GM21786 (cell line): ENCODE data around the gene BRD4.
"Not testable (repeated sequence)": the region's sequence is repeated elsewhere in the genome, so short reads cannot be mapped to it uniquely, and the experiment has no call there.

Experiments
- ATAC-seq: cut with Tn5 transposase; IDR thresholded peaks from one replicate; pipeline ENCODE4 v1.9.1; 2021; ENCODE audit not compliant: unreplicated experiment

BRD4 gene

GRCh38 chr19:15363048-15363447 is 30.7 kb upstream of the BRD4 start:
- not testable (repeated sequence) for ATAC-seq

DNA sequence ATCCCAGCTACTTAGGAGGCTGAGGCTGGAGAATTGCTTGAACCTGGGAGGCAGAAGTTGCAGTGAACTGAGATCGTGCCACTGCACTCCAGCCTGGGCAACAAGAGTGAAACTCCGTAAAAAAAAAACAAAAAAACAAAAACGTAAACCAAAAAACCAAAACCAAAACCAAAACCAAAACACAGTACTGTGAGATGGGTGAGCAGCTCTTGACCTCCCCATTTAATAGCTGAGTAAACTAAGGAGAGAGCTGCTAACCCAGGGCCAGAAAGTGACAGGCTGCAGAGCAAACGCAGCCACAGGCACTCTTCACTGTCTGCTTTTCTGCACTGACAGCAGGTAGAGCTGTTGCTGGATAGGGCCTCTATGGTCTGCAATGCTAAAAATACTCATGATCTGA is 27.7 kb upstream of the BRD4 start:
- ATAC-seq: not testable (repeated sequence)

- no peak for ATAC-seq
Observed at GRCh38 chr19:15358918-15359317, 26.6 kb upstream of the BRD4 start.

DNA sequence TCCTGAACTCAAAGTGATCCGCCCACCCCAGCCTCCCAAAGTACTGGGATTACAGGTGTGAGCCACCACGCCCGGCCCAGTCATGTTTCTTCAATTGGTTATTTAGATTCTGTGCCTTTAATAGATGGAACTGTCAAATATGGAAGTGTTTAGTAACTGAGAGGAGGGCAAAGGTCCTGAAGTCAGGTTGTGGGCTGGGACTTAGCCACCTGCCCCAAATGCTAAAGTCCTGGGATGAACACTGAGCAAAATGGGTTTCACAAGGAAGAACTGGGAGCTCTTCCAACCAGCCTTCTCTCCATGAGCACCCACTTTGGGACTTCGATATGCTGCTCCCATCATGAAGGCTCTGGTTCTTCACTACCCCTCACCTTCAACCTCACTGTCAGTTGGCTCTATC is 25.6 kb upstream of the BRD4 start:
- no peak for ATAC-seq

DNA sequence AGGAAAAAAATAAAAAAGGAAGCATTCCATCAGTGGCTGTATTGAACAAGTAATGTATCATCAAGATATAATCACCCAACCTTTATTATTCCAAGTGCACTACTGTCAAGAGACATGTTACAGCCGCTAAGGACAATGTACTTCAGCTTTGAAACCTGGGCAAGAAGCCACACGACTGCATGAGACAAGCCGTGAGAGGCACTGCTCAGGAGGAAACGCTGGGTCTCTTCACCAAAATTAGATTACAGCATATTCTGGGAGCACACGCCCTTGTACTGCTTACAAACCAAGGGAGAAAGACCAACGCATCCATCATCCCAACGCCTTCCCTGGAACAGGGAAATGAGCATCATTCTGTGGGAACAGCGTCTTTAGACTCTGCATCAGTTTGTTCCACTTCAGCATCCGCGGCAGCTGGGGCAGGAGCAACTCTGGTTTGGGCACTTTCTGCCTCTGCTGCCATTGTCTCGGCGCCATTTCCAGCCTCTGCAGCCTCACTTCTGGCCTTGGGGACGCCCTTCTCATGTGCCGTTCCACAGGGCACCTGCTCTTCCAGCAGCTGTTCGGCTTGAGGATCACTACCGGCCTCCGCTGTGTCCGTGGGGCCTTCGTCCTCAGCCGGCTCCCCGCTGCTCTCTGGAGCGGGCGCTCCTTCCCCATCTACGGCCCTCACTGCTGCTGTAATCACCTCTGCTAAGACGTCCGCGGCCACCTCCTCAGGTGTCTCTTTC is 22.4 kb upstream of the BRD4 start:
- ATAC-seq: no peak

DNA sequence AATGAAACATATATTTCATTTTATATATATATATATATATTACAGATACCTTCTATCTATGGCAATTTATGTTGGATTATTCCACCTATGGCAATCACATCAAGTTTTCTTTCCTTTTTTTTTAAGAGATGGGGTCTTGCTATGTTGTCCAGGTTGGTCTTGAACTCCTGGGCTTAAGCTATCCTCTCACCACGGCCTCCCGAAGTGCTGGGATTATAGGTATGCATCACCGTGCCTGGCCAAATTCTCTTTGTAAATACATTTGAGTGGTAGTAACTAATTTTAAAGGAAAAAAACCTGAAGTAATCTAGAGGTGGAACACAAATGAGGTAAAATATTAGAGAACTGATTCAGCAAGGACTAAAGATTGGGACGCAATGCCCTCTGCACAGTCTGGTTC is 21.6 kb upstream of the BRD4 start:
- ATAC-seq: no peak

DNA sequence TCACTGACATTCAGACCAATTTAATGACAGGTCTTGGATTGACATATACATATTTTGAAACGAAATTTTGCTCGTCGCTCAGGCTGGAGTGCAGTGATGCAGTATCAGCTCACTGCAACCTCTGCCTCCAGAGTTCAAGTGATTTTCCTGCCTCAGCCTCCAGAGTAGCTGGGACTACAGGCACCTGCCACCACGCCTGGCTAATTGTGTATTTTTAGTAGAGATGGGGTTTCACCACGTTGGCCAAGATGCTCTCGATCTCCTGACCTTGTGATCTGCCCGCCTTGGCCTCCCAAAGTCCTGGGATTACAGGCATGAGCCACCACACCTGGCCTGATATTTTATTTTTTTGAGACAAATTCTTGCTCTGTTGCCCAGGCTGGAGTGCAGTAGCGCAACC is 20.2 kb upstream of the BRD4 start:
- ATAC-seq: not testable (repeated sequence)

- ATAC-seq: not testable (repeated sequence)
Observed at GRCh38 chr19:15341328-15341727, 9.0 kb upstream of the BRD4 start.

DNA sequence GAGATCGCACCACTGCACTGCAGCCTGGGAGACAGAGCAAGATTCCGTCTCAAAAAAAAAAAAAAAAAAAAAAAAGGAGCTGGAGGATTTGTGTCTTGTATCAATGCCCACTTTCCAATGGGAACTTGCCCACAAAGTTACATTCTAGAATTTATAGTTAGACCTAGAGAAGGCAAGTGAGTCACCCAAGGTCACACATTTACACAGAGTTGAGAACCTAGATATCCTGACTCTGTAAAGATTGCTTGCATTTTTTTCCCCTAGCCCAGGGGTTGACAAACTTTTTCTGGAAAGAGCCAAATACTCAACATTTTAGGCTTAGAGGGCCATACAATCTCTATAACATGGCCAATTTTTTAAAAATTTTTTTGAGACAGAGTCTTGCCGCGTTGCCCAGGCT is 7.7 kb upstream of the BRD4 start:
- ATAC-seq: no peak

GRCh38 chr19:15337202-15337601 is 4.9 kb upstream of the BRD4 start:
- no peak for ATAC-seq

- ATAC-seq: not testable (repeated sequence)
Observed at GRCh38 chr19:15335992-15336391, 3.7 kb upstream of the BRD4 start.

- peak; percentile 22 for ATAC-seq
Observed at GRCh38 chr19:15331419-15332310, 674 bp downstream of the BRD4 start.

DNA sequence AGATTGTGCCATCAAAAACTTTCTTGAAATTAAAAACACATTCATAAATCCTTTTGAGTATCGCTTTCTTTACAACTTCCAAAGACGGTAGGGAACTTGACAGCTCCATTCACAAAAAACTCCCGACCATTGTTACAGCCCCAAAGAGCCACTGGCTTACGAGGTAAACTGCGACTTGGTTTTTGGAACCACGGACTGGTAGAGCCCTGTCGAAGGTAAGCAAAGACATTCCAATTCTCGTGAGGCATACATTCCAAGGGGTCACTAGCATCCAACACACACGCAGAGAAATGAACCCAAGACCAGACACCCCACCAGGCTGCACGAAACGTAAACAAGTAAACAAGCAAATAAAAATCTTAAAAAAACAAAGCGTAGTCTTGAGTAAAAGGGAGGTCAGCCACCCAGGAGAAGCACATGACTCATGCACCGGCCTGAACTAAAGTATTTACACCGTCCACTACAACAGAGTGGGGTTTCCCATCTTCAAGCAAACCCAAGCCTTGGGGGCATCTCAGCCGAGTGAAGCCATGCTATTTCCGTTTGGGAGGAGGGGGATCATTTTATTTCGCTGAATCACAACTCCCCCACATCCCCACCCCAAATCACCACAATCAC is 1.4 kb downstream of the BRD4 start:
- no peak for ATAC-seq

- ATAC-seq: no peak
Observed at GRCh38 chr19:15328312-15328711, 4.0 kb downstream of the BRD4 start.

DNA sequence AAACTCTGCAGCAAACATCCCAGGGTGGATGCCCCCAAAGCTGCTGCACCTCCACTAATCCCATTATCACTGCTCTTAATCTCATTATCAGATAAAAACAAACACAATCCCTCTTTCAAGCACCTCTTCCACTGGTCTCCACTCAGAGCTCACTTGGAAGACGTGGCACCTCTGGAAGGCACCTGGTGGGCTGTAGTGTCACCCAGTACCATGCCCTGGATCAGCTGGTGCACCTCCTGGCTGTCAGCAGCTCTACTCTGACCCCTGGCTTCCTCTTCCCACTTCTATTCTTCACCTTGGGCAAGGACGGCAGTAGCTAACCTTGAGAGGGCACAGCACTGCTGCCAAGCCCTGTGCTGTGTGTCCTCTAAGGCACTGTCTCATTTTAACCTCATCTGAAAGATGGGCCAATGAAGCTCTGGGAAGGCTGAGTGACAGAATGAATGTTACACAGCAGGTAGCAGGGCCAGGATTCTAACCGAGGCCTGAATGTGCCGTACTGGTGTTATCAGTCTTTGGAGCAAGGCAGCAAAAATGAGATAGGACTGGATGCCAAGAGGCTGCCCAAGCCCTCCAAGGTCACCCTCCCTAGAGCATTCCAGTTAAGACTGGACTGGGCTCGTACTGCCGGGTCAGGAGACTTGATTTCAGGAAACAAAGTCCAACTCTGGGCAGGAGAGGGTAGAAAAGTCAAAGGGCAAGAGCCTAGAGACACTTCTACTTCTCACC is 7.4 kb downstream of the BRD4 start:
- ATAC-seq: no peak

DNA sequence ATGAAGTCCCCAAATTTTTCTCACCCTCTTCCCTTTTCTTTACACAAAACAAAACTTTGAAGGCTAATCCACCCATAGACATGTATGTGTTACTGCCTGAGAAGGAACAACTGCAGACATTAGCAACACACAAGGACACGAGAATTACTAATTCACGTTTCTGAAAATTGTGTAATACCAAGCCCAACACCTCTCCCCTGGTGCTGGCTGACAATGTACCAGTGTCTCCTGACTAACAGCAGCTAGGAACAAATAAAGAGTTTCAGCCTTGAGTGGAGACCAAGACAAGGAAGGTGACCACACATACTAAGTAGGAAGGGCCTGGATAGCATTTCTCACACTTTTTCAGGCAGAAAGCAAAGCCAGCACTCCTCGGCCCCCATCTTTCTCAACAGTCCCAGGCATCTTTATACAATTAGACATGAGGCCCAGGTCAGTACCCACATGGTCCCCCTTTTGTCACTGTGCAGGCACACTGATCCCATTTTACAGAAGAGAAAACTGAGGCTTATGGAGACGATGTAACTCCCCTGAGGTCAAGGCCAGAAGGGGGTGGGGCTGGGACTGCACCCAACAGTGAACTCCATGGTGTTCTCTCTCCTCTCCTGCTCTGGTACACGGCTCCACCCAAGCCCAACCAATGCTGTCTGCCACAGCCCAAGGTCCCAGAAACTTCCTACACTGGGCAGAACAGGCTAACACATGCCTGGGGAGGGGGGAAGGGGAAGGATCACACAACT is 8.7 kb downstream of the BRD4 start:
- no peak for ATAC-seq

DNA sequence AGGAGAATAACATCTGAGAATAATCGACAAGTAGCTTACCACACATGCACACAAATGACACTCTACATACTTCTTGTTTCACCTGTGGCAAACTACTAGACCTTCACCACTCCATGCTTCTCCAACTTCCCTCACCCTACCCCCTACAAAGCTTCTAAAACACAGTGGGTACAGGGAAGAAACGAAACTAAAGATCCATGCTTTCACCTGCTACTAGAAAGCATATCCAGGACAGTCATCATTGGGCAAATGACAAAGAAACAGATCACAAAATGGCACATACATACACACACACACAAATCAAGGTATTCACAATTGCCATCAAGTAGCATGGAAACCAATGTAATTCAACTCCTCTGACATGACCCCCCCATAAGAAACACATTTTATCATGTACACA is 10.6 kb downstream of the BRD4 start:
- no peak for ATAC-seq

- ATAC-seq: no peak
Observed at GRCh38 chr19:15320116-15320515, 12.2 kb downstream of the BRD4 start.

- ATAC-seq: no peak
Observed at GRCh38 chr19:15318241-15318691, 14.1 kb downstream of the BRD4 start.

GRCh38 chr19:15317392-15318071 is 14.8 kb downstream of the BRD4 start:
- no peak for ATAC-seq
